GM19238 (cell line): Measurements from ENCODE around the gene PNPLA6.

Experiments used
- DNase-seq: peaks from one replicate; pipeline ENCODE4 v3.0.0; 2011; ENCODE audit warnings: low spot score; ENCODE audit not compliant: insufficient read length

Gene PNPLA6

GRCh38 chr19:7535047-7535997, at the start of gene PNPLA6:
Gene PNPLA6, plus strand, starts transcription at chr19:7535717. Its CDS starts 72 bp downstream, at chr19:7535789.
- peak; percentile 97 for DNase-seq

- no peak for DNase-seq
These were observed 48.6 kb upstream of the PNPLA6 start for GRCh38 chr19:7486923-7487322.

- DNase-seq = peak; percentile 98
These were observed 46.7 kb upstream of the PNPLA6 start, which contains the start of gene PEX11G for GRCh38 chr19:7488736-7489353. Gene PEX11G, minus strand, starts transcription at chr19:7489035. Its CDS starts 25 bp downstream, at chr19:7489010.

- no peak for DNase-seq
These were observed 45.9 kb upstream of the PNPLA6 start for GRCh38 chr19:7489609-7490044.

- no peak for DNase-seq
These were observed 43.4 kb upstream of the PNPLA6 start for GRCh38 chr19:7492142-7492541.

- DNase-seq = no peak
These were observed 43.0 kb upstream of the PNPLA6 start for GRCh38 chr19:7492558-7492957.

- DNase-seq = no peak
These were observed 41.0 kb upstream of the PNPLA6 start for GRCh38 chr19:7494416-7495098.

GRCh38 chr19:7497292-7497691, 38.2 kb upstream of the PNPLA6 start:
- no peak for DNase-seq

GRCh38 chr19:7500811-7501450, 34.6 kb upstream of the PNPLA6 start:
- DNase-seq = no peak

- no peak for DNase-seq
These were observed 33.0 kb upstream of the PNPLA6 start for GRCh38 chr19:7502552-7502951.

- DNase-seq = no peak
These were observed 30.8 kb upstream of the PNPLA6 start for GRCh38 chr19:7504684-7505083.

- DNase-seq = no peak
These were observed 30.2 kb upstream of the PNPLA6 start for GRCh38 chr19:7505288-7505681.

- no peak for DNase-seq
These were observed 29.7 kb upstream of the PNPLA6 start for GRCh38 chr19:7505682-7506384.

- no peak for DNase-seq
These were observed 28.9 kb upstream of the PNPLA6 start for GRCh38 chr19:7506385-7507328.

- DNase-seq = no peak
These were observed 27.6 kb upstream of the PNPLA6 start for GRCh38 chr19:7507884-7508283.

- DNase-seq = no peak
These were observed 25.9 kb upstream of the PNPLA6 start for GRCh38 chr19:7509625-7510024.

GRCh38 chr19:7512400-7512851, 23.1 kb upstream of the PNPLA6 start:
- DNase-seq = no peak

GRCh38 chr19:7513809-7514642, 21.5 kb upstream of the PNPLA6 start:
- no peak for DNase-seq
